CD4-positive, alpha-beta T cell treated with Interleukin-6 for 4 hours (primary cell): ENCODE data around the gene C2orf66.

Experiments
- DNase-seq: peaks from one replicate; pipeline ENCODE4 v3.0.0-alpha.2; 2020; ENCODE audit warnings: mixed read lengths

C2orf66 gene

GRCh38 chr2:196758474-196759377 is 50.4 kb downstream of the C2orf66 start:
- DNase-seq, result no peak
